HepG2 (cell line): ENCODE results near the gene FAM83F. TPM values are rescaled to one million over a fixed set of nuclear protein-coding genes. Genes with fewer than 3 reads are reported as not detected.
A peak's percentile ranks its signal among the peaks of the same experiment; 100 is the strongest.

ENCODE experiments used
- FUBP1 ChIP-seq: sonication (generic); formaldehyde crosslinking; IDR thresholded peaks from 2 replicates; pipeline ENCODE4 v1.5.1; 2020; ENCODE audit warnings: missing genetic modification reagents, mild to moderate bottlenecking, borderline replicate concordance
- IRF2 ChIP-seq: IDR thresholded peaks from 2 replicates; pipeline ENCODE4 v1.6.1; 2018; ENCODE audit warnings: missing genetic modification reagents, missing compliant biosample characterization
- IRF9 ChIP-seq: sonication (generic); formaldehyde crosslinking; IDR thresholded peaks from 2 replicates; pipeline ENCODE4 v1.8.0; 2022; ENCODE audit warnings: missing genetic modification reagents, mild to moderate bottlenecking, borderline replicate concordance
- MED13 ChIP-seq: sonication (generic); formaldehyde crosslinking; IDR thresholded peaks from 2 replicates; pipeline ENCODE4 v1.5.0; 2020; ENCODE audit warnings: missing genetic modification reagents
- MLXIP ChIP-seq: sonication (generic); formaldehyde crosslinking; IDR thresholded peaks from 2 replicates; pipeline ENCODE4 v1.9.0; 2021; ENCODE audit warnings: missing genetic modification reagents, borderline replicate concordance
- MTA3 ChIP-seq: sonication (generic); formaldehyde crosslinking; IDR thresholded peaks from 2 replicates; pipeline ENCODE4 v1.4.0; 2020; ENCODE audit warnings: missing genetic modification reagents
- PAF1 ChIP-seq: IDR thresholded peaks from 2 replicates; pipeline ENCODE4 v1.6.1; 2016; ENCODE audit warnings: missing genetic modification reagents, missing compliant biosample characterization
- RORA ChIP-seq: sonication (generic); formaldehyde crosslinking; IDR thresholded peaks from 2 replicates; pipeline ENCODE4 v1.5.0; 2020; ENCODE audit warnings: mild to moderate bottlenecking, missing genetic modification reagents, moderate library complexity
- SMAD3 ChIP-seq: sonication (generic); formaldehyde crosslinking; IDR thresholded peaks from 2 replicates; pipeline ENCODE4 v1.4.0; 2020; ENCODE audit warnings: missing genetic modification reagents
- SNAPC4 ChIP-seq: sonication (generic); formaldehyde crosslinking; IDR thresholded peaks from 2 replicates; pipeline ENCODE4 v1.4.0; 2020; ENCODE audit warnings: mild to moderate bottlenecking, missing genetic modification reagents
- XBP1 ChIP-seq: sonication (generic); formaldehyde crosslinking; IDR thresholded peaks from 2 replicates; pipeline ENCODE4 v1.5.0; 2020; ENCODE audit warnings: missing genetic modification reagents
- ZFAT ChIP-seq: sonication (generic); formaldehyde crosslinking; conservative IDR thresholded peaks from 2 replicates; pipeline ENCODE4 v1.8.1; 2023; ENCODE audit warnings: missing genetic modification reagents, inconsistent platforms
- ZNF207 ChIP-seq: fragments of 450-650 bp; IDR thresholded peaks from 2 replicates; pipeline ENCODE4 v1.6.1; 2016; ENCODE audit warnings: antibody characterized with exemption, borderline replicate concordance
- ZNF639 ChIP-seq: conservative IDR thresholded peaks from 2 replicates; pipeline ENCODE4 v1.6.1; 2018; ENCODE audit warnings: missing genetic modification reagents
- polyA plus RNA-seq, 8 experiments: library from polyadenylated mRNA; depleted of rRNA in 3 of 8; stranded (reverse) in 7 of 8; unstranded in 1 of 8; fragments of >200 nt; fragmentation: Illumina TruSeq in 4 of 8; extraction: Trizol in 4 of 8; gene quantifications; 2 replicates each; pipeline versions ENCODE4 v1.2.1 to v1.2.3, GENCODE V29; 2011 to 2016; ENCODE audit warnings: low read depth in 4 of 8, missing spikeins in 1 of 8, mixed read lengths in 1 of 8; ENCODE audit not compliant: insufficient read depth in 1 of 8
- total RNA-seq, 5 experiments: library from RNA; depleted of rRNA; stranded (reverse); fragments of >200 nt; fragmentation: Illumina TruSeq; extraction: Trizol; gene quantifications; 2 replicates each; pipeline ENCODE4 v1.2.3, GENCODE V29; 2016; ENCODE audit warnings: low read depth in 1 of 5

FAM83F gene
- total and polyA plus RNA-seq, 2 of the 13 experiments (the other 11 are each of a cell fraction or from before 2014, with no cell fraction given), result not detected

- TF ChIP-seq SMAD3 (0 out of 2 replicates have a peak, but pooled peaks have one; percentile 37), ZNF639 (CRISPR knock-in tag) (no peak), RORA (CRISPR knock-in tag) (no peak), PAF1 (CRISPR knock-in tag) (no peak), SNAPC4 (CRISPR knock-in tag) (0 out of 2 replicates have a peak, but pooled peaks have one; percentile 50), IRF9 (no peak), ZNF207 (no peak), IRF2 (CRISPR knock-in tag) (peak; percentile 11; the same call in 1 of the 2 replicates), MLXIP (no peak), MED13 (CRISPR knock-in tag) (no peak), FUBP1 (CRISPR knock-in tag) (no peak), XBP1 (no peak), MTA3 (no peak), ZFAT (no peak)
Measured at GRCh38 chr22:40044102-40044869, 49.5 kb downstream of the FAM83F start (continued).
